Measurements from ENCODE around the gene MAN1A2. TPM values are rescaled to one million over a fixed set of nuclear protein-coding genes. Genes with fewer than 3 reads are reported as not detected.

The MAN1A2 gene
- total and polyA plus RNA-seq, 10 of the 15 experiments (the other 5 are each of a cell fraction or from before 2014, with no cell fraction given): 2.8 to 23.6 (median 16.0) TPM

DNA sequence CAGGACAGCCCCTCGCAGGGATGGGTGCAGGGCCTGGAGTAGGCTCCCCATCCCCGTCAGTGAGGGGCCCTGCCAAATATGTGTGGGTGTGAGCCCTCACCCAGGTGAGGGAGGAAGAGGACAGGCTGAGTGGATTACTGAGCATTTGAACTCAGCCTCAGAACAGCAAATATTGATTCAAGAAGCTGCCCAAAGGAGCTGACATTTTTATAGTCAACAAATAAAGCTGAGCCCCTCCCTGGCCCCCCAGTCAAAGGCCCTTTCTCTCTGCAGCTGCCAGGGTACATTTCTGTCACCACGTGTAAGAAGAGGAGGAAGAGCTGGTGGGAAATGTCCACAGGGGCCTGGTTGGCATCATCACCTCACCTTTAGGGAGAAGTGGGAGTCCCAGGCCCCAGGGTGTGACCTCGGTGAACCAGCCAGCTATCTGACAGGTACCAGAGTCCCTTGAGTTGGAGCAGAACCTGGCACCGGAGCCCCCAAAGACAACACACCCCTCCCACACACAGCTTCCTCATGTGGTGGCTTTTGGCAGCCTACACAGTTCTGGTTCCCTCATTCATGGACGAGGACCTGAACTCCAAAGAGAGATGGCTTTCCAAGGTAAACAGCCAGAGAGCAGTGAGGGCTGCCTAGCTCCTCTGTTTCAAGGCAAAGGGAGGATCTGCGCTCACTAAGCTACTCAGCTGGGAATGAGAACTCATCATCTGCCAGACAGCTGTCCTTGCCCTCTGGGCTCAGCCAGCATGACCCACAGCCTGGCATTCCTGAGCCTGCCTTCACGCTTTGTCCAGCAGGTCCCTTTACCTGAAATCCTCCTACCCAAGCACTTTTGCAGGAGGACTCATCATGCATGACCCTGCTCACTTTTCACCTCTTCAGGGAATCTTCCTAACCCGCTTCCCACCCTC is 195.6 kb downstream of the MAN1A2 start (continued):
- TF ChIP-seq EZH2 (IDR thresholded peaks at IDR 0.05; ENCODE audit: borderline replicate concordance, control insufficient read depth, low read depth, low read length): no peak
- TF ChIP-seq, protein P1, sequence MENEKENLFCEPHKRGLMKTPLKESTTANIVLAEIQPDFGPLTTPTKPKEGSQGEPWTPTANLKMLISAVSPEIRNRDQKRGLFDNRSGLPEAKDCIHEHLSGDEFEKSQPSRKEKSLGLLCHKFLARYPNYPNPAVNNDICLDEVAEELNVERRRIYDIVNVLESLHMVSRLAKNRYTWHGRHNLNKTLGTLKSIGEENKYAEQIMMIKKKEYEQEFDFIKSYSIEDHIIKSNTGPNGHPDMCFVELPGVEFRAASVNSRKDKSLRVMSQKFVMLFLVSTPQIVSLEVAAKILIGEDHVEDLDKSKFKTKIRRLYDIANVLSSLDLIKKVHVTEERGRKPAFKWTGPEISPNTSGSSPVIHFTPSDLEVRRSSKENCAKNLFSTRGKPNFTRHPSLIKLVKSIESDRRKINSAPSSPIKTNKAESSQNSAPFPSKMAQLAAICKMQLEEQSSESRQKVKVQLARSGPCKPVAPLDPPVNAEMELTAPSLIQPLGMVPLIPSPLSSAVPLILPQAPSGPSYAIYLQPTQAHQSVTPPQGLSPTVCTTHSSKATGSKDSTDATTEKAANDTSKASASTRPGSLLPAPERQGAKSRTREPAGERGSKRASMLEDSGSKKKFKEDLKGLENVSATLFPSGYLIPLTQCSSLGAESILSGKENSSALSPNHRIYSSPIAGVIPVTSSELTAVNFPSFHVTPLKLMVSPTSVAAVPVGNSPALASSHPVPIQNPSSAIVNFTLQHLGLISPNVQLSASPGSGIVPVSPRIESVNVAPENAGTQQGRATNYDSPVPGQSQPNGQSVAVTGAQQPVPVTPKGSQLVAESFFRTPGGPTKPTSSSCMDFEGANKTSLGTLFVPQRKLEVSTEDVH (IDR thresholded peaks at IDR 0.05; ENCODE audit: low read depth, partially characterized antibody): no peak

DNA sequence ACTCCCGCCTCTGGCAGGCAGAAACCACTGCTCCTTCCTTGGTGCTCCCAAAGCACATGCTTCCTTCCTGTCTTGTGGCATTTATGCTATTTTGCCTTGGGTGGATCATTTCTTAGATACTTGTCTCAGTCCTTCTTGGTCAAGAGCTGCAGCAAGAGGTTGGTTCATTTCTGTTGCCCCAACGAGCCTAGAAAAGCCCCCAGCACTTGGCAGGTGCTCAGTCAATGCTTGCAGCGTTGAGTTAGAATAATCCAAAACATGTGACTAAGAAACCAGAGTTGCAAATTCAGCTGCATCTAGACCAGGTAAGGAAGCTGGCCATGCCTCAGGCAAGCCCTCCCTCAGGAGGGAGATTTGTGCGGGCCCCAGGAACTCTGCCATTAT is 196.2 kb downstream of the MAN1A2 start:
- H3K4me2 ChIP-seq (ENCODE audit: control insufficient read depth, insufficient read depth): no peak overlapping the region
- ChIA-PET SMC1A (ENCODE audit: uncharacterized antibody, unreplicated experiment) (interaction anchor here (1.3 kb wide), 1 partner anchor 68 kb away, joined by 3 read pairs; no protein-coding TSS in a partner anchor), POLR2A (no interaction called here), CTCF (interaction anchor here (1.0 to 1.4 kb wide), 2 partner anchors 28 to 194 kb away, joined by 3 to 4 read pairs; no protein-coding TSS in a partner anchor), RAD21 (ENCODE audit: unreplicated experiment) (no interaction called here)
- H2AFZ ChIP-seq (ENCODE audit: control insufficient read depth, low read depth, low read length): no peak overlapping the region
- H3K27ac ChIP-seq (ENCODE audit: control insufficient read depth, insufficient read depth): no peak overlapping the region
- no TSS peak for BruUV-seq (replicated peaks)
- FAIRE-seq (no peak), ATAC-seq (no peak), DNase-seq (ENCODE audit: low read depth, low spot score) (no peak)
- H3K27me3 ChIP-seq (replicated peaks in 1 of 2; ENCODE audit: control insufficient read depth in 2 of 2, insufficient read depth in 2 of 2, low read length in 1 of 2): peaks cover 0 to 3% of the 10 kb centered on the region in 2 experiments; a peak in 2 of 4 replicates
- no peaks in the 10 kb centered on the region for H3K36me3 ChIP-seq (ENCODE audit: control insufficient read depth in 2 of 2, insufficient read depth in 2 of 2, low read length in 1 of 2)
- in situ Hi-C loops (cut with MboI): no loop called here
- no peak overlapping the region for H3K9ac ChIP-seq (ENCODE audit: control insufficient read depth, insufficient read depth, low read length)
- TF ChIP-seq TARDBP (IDR thresholded peaks at IDR 0.05; ENCODE audit: borderline replicate concordance): no peak
- TF ChIP-seq SREBF2 (IDR thresholded peaks at IDR 0.05; ENCODE audit: low read length): no peak
- TF ChIP-seq, protein P2, sequence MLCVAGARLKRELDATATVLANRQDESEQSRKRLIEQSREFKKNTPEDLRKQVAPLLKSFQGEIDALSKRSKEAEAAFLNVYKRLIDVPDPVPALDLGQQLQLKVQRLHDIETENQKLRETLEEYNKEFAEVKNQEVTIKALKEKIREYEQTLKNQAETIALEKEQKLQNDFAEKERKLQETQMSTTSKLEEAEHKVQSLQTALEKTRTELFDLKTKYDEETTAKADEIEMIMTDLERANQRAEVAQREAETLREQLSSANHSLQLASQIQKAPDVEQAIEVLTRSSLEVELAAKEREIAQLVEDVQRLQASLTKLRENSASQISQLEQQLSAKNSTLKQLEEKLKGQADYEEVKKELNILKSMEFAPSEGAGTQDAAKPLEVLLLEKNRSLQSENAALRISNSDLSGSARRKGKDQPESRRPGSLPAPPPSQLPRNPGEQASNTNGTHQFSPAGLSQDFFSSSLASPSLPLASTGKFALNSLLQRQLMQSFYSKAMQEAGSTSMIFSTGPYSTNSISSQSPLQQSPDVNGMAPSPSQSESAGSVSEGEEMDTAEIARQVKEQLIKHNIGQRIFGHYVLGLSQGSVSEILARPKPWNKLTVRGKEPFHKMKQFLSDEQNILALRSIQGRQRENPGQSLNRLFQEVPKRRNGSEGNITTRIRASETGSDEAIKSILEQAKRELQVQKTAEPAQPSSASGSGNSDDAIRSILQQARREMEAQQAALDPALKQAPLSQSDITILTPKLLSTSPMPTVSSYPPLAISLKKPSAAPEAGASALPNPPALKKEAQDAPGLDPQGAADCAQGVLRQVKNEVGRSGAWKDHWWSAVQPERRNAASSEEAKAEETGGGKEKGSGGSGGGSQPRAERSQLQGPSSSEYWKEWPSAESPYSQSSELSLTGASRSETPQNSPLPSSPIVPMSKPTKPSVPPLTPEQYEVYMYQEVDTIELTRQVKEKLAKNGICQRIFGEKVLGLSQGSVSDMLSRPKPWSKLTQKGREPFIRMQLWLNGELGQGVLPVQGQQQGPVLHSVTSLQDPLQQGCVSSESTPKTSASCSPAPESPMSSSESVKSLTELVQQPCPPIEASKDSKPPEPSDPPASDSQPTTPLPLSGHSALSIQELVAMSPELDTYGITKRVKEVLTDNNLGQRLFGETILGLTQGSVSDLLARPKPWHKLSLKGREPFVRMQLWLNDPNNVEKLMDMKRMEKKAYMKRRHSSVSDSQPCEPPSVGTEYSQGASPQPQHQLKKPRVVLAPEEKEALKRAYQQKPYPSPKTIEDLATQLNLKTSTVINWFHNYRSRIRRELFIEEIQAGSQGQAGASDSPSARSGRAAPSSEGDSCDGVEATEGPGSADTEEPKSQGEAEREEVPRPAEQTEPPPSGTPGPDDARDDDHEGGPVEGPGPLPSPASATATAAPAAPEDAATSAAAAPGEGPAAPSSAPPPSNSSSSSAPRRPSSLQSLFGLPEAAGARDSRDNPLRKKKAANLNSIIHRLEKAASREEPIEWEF (IDR thresholded peaks at IDR 0.05; ENCODE audit: insufficient replicate concordance, low read depth, low read length): no peak
- no peak for TF ChIP-seq FOXM1 (IDR thresholded peaks at IDR 0.05; ENCODE audit: low read depth, low read length)
- no peak for TF ChIP-seq BCL11A (IDR thresholded peaks at IDR 0.05; ENCODE audit: low read depth, low read length)
- no peak for TF ChIP-seq SMC3 (IDR thresholded peaks at IDR 0.05; ENCODE audit: borderline replicate concordance, low read length)
- intact Hi-C loops (cut with micrococcal nuclease; ENCODE audit: unreplicated experiment): no loop called here
- H3K9me3 ChIP-seq (replicated peaks; ENCODE audit: control insufficient read depth, insufficient read depth, low read length): no peaks in the 10 kb centered on the region; the same call in 2 of the 3 replicates
- peaks cover 3% of the 10 kb centered on the region for H4K20me1 ChIP-seq (ENCODE audit: control insufficient read depth, insufficient read depth)
- H3K4me3 ChIP-seq: no peak overlapping the region
- no peaks in the 10 kb centered on the region for H3K4me1 ChIP-seq (ENCODE audit: control insufficient read depth, insufficient read depth, low read length)
- no peaks in the 10 kb centered on the region for H3K79me2 ChIP-seq (ENCODE audit: control insufficient read depth, insufficient read depth, low read length)
- WGBS (ENCODE audit: insufficient coverage, insufficient replicate concordance, low lambda C conversion rate, missing lambda C conversion rate): 71% methylated on average over 4 of the region's 4 CpGs
